Measurements from ENCODE around the gene SLC25A13. TPM values are rescaled to one million over a fixed set of nuclear protein-coding genes. Genes with fewer than 3 reads are reported as not detected.

The SLC25A13 gene
- total RNA-seq, 2 experiments from 2014 or later: 7.3 to 9.0 TPM

DNA sequence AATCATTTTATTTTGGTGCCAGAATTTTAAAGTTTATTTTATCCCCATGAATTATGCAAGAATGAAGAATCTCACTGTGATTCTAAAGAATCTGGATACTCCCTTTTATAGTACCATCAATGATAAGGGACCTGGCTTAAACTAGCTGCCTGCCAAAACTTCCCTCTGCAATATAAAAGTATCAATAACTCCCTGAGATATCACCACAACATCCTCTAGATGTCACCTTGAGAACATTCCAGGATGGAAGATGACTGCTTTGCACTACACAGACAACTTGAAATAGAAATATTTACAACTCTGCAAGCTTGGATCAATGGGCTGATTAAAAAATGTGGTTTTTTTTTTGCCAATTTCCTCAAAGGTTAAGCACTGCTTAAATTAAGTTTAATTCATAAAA lies 142.1 kb downstream of the SLC25A13 start:
- no peaks in the 10 kb centered on the region for H3K9me3 Mint-ChIP-seq

DNA sequence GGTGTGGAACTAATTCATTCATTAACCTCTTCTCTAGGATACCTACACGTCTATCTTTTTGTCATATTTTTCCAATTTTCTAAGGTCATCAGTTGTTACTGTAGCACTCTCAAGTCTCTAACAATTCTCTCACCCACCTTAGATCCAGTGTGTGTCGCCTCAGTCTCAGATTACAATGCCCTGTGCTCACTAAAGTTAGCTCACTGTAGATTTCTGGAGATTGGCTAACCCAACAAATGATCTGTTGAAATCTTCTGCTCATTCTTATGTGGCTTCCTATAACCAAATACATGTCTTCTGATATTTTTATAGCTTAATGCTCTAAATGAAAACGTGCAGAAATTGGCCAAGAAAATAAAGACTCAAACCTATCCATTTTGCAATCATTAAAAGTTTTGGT lies 142.6 kb downstream of the SLC25A13 start:
- Mint-ChIP-seq H3K4me3 (no peak overlapping the region), H3K36me3 (ENCODE audit: low read depth) (peaks cover 20% of the 10 kb centered on the region), H3K4me1 (ENCODE audit: low read depth) (no peaks in the 10 kb centered on the region), H3K27ac (no peak overlapping the region), H3K27me3 (no peaks in the 10 kb centered on the region), H3K9me3 (no peaks in the 10 kb centered on the region)
- no peak for DNase-seq
- ChIA-PET CTCF (no interaction called here), POLR2A (no interaction called here)
- intact Hi-C loops (cut with micrococcal nuclease): no loop called here
- no peak for ATAC-seq
- TF ChIP-seq CTCF (IDR thresholded peaks at IDR 0.05): no peak

More for the DNA sequence above, 142.1 kb downstream of the SLC25A13 start:
- H3K4me1 Mint-ChIP-seq (ENCODE audit: low read depth): no peaks in the 10 kb centered on the region
- H3K4me3 Mint-ChIP-seq: no peak overlapping the region
- TF ChIP-seq CTCF (IDR thresholded peaks at IDR 0.05): no peak
- H3K36me3 Mint-ChIP-seq (ENCODE audit: low read depth): peaks cover 20% of the 10 kb centered on the region
- ATAC-seq: no peak
- DNase-seq: no peak
- POLR2A ChIA-PET: no interaction called here
- intact Hi-C loops (cut with micrococcal nuclease): no loop called here
- no peaks in the 10 kb centered on the region for H3K27me3 Mint-ChIP-seq
- CTCF ChIA-PET: no interaction called here
- H3K27ac Mint-ChIP-seq: no peak overlapping the region

GRCh38 chr7:96178581-96178980 lies 143.3 kb downstream of the SLC25A13 start:
- no peak overlapping the region for H3K4me3 Mint-ChIP-seq
- H3K27me3 Mint-ChIP-seq: no peaks in the 10 kb centered on the region
- H3K4me1 Mint-ChIP-seq (ENCODE audit: low read depth): no peaks in the 10 kb centered on the region
- H3K36me3 Mint-ChIP-seq (ENCODE audit: low read depth): peaks cover 15% of the 10 kb centered on the region
- no peak overlapping the region for H3K27ac Mint-ChIP-seq
- DNase-seq: no peak
- no peaks in the 10 kb centered on the region for H3K9me3 Mint-ChIP-seq
- TF ChIP-seq CTCF (IDR thresholded peaks at IDR 0.05): no peak
- CTCF ChIA-PET: no interaction called here
- POLR2A ChIA-PET: no interaction called here
- intact Hi-C loops (cut with micrococcal nuclease): no loop called here
- ATAC-seq: no peak

- peaks cover 6% of the 10 kb centered on the region for H3K36me3 Mint-ChIP-seq (ENCODE audit: low read depth)
- no peaks in the 10 kb centered on the region for H3K4me1 Mint-ChIP-seq (ENCODE audit: low read depth)
- ChIA-PET POLR2A (no interaction called here), CTCF (no interaction called here)
- H3K27ac Mint-ChIP-seq: no peak overlapping the region
- no peak overlapping the region for H3K4me3 Mint-ChIP-seq
- TF ChIP-seq CTCF (IDR thresholded peaks at IDR 0.05): no peak
- no peaks in the 10 kb centered on the region for H3K27me3 Mint-ChIP-seq
- intact Hi-C loops (cut with micrococcal nuclease): no loop called here
- H3K9me3 Mint-ChIP-seq: no peaks in the 10 kb centered on the region
- ATAC-seq (no peak), DNase-seq (no peak)
These were observed 144.5 kb downstream of the SLC25A13 start for GRCh38 chr7:96177353-96177752.

- Mint-ChIP-seq H3K36me3 (ENCODE audit: low read depth) (peaks cover 4% of the 10 kb centered on the region), H3K27me3 (no peaks in the 10 kb centered on the region), H3K4me1 (ENCODE audit: low read depth) (no peaks in the 10 kb centered on the region), H3K27ac (no peak overlapping the region), H3K9me3 (no peaks in the 10 kb centered on the region), H3K4me3 (no peak overlapping the region)
- ChIA-PET POLR2A (no interaction called here), CTCF (no interaction called here)
- intact Hi-C loops (cut with micrococcal nuclease): no loop called here
- DNase-seq: no peak
- no peak for TF ChIP-seq CTCF (IDR thresholded peaks at IDR 0.05)
- no peak for ATAC-seq
These were observed 147.1 kb downstream of the SLC25A13 start for GRCh38 chr7:96174812-96175211.

Data from activated CD8-positive, alpha-beta T cell treated with anti-CD3 and anti-CD28 coated beads for 36 hours (primary cell).